GM21786 (cell line): Measurements from ENCODE around the gene IKZF3.

Source experiments
- ATAC-seq: cut with Tn5 transposase; IDR thresholded peaks from one replicate; pipeline ENCODE4 v1.9.1; 2021; ENCODE audit not compliant: unreplicated experiment

The IKZF3 gene

DNA sequence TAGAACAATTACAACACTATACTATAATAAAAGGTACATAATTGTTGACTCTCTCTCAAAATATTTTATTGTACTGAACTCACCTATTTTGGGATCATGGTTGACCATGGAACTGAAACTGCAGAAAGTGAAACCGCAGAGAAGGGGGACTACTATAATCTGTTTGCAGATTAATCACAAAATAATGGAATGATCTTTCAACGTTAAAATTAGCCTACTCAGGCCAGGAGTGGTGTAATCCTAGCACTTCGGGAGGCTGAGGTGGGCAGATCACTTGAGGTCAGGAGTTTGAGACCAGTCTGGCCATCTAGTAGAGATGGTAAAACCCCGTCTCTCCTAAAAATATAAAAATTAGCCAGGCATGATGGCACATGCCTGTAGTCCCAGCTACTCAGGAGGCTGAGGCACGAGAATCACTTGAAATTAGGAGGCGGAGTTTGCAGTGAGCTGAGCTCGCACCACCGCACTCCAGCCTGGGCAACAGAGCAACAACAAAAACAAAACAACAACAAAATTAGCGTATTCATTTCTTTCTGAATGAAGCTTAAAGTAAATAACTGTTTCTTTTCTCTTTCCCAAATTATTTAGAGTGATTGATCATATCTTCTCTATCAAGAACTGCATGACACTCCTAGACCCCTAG, 45.6 kb downstream of the IKZF3 start:
- ATAC-seq: no peak

DNA sequence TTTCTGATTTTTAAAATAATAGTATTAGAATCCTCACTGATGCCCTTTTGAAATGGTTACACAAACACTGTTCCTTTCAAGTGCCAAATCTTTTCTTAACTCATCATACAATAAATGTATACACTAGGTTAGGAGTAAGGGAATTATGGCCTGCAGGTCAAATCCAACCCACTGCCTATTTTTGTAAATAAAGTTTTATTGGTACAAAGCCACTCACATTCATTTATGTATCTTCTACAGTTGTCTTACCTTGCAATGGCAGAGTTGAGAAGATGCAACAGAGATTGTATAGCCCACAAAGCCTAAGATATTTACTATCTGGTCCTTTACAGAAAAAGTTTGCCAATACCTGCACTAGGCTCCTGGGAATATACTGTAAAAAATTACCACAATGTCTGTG, 47.8 kb downstream of the IKZF3 start:
- no peak for ATAC-seq

DNA sequence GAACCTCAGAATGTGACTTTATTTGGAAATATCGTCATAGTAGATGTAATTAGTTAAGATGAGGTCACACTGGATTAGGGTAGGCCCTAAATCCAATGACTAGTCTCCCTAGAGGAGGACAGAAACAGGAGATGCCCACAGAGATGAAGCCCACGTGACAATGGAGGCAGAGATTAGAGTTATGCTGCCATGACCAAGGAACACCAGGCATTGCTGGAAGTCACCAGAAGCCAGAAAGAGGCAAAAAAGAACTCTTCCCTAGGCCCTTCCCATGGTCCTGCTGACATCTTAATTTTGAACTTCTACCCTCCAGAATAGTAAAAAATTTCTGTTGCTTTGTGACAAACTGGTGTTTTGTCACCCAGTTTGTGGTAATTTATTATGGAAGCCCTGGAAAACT, 49.6 kb downstream of the IKZF3 start:
- ATAC-seq: no peak

DNA sequence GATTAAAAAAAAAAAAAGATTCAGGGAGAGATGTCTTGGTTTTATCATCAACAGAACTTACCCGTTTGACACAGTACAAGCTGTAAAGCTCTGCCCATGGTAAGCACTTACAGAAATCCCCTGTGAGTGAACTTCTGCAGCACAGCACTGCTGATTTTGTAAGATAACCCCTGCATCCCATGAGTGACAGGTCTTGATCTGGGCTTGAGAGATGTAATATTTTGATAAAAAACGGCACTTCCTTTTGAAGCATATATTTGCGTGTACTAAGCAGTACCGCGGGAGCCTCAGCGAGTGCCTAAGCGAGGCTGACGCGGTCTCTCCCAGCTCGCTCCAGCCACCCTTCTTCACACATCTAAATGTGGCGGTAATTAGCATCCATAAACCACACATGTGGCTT, 50.5 kb downstream of the IKZF3 start:
- ATAC-seq: no peak

DNA sequence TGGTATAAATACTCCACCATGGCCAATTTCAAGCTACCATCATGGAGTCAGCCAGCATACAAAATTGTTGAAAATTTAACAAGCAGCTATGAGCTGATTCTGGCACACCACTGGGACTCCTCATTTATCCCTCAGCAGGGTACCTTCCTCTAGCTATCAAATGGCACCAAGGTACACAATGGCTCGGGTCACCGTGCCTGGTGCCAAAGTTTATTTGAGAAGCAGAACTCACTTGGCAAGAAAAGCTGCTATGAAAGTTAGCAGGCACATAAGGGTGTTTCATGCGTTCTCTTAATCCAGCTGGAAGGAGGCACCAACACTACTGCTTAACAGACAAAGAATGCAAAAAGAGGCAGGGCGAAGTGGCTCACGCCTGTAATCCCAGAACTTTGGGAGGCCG, 51.6 kb downstream of the IKZF3 start:
- no peak for ATAC-seq

DNA sequence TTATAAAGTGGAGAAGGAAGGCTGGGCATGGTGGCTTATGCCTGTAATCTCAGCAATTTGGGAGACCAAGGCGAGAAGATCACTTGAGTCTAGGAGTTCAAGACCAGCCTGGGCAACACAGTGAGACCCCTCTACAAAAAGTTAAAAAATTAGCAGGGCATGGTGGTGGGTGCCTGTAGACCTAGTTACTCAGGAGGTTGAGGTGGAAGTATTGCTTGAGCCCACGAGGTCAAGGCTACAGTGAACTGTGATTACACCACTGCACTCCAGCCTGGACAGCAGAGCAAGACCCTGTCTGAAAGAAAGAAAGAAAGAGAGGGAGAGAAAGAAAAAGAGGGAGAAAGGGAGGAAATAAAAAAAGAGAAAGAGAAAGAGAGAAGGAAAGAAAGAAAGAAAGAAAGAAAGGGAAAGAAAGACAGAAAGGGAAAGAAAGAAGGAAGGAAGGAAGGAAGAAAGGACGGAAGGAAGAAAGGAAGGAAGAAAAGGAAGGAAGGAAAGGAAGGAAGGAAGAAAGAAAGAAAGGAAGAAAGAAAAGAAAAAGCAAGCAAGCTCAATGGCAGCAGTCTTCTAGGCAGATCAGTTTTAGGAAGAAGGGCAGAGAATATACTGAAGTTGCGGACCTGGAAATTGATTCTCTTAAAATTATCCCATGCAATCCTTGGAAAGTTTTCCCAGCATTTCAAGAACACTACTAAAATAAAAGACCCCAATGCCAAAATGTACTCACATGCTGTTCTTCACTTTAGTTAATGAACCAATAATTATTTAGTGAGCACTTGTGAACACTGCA, 53.0 kb downstream of the IKZF3 start:
- ATAC-seq: no peak

DNA sequence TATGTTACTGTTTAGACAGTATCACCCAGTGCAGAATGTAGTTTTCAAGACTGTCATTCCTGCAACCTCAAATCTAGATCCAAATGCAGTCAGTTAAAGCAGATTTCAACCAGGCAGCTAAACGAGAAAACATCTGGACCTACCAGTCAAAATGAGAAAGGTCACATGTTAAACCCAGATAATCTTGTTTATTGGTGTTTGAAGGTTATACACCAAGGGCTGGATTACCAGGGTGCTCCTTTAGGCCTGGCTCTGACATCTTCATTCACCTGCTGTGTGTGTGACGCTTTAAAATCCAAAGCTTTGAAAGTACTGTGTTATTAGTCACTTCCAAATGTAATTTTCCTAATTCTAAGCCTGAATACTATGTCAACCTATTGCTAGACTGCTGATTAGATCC, 54.9 kb downstream of the IKZF3 start:
- no peak for ATAC-seq

DNA sequence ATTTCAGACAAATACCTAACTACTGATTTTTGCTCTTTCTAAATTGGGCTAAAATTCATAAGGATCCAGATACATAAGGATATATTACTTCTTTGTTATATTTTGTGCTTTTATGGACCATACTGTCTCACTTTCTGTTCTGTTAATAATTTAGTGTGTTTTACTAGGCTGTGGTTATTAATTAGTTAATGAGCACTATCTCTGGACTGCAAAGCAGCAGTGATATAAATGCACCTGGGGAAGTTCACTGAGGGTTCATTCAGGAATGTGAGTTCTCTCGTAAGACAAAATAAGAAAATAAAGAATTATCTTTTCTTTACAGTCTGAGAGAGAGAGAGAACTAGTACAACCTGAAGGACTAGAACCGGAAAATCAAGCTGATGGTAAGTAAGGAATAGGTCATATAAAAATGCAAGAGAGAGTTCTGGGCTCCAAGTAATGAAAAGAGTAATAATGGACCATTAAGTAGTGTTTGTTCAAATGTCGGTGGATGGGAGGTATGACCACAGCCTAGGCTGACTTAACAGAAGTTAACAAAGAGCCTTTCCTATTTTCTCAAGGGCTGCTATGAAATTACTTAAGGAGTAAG, 55.6 kb downstream of the IKZF3 start:
- no peak for ATAC-seq

DNA sequence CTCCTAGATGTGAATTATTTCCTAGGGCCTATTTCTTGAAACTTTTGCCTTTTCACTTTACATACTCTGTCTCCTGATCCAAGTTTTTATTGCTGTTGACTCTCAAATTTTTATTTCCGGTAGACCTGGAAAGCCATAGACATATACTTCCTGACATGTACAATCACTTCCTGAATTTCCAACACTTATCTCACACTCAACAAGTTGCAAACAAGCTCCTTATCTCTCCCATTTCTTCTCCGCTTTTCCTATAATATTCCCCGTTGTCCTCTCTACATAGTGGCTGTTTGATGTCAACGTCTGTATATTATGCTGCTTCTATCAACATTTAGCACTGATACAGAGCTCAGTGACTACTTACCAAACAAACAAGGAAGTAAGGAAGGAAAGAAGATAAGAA, 59.3 kb downstream of the IKZF3 start:
- no peak for ATAC-seq

DNA sequence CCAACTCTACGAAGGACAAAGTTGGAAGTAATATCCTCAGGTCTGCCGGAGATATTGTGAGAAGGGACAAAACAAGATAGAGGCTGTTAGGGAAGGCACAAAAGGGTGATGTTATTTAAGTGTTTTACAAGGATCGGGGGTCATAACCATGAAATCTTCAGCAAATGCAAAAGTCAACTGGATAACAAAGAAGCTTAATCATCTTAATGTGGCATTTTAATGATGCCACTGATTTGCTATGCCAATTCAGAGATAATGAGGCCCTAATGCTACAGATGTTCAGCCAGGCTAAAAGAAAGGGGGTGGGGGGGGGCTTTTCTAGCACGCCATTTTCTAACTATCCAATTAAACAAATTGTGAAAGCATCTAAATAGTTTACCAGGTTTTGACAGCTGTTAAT, 63.1 kb downstream of the IKZF3 start:
- ATAC-seq: no peak

DNA sequence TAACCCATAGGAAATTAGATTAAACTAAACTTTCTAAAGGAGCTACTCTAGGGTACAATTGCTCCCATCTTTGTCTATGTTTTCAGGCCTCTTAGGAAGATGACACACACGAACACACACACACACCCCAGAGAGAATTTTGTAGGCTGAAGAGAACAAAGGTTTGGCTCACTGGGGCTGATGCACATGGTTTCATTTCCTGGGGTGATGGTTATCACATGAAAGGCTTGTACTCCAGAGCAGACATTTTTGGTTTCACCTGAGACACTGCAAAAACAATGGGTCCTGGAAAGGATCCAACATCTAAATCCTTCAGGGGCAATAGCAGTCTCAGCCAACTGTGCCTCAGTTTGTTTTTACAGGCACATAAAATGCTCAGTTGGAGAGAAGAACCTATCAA, 63.6 kb downstream of the IKZF3 start:
- peak; percentile 52 for ATAC-seq

DNA sequence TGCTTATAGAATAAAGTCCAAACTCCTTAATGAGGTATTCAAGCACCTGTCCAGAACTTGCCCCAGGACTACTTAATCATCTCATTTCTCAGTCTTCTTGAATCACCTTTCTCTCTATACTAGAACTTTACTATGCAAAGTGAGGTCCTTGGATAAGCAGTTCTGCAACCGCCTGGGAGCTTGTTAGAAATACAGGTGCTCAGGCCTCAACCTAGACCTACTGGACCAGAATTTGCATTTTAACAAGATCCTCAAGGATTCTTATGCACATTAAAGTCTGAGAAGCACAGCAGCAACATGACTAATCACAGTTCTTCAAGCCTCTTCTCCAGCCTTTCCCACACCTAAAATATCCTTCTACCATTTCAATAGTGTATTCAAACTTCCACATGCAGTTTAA, 64.7 kb downstream of the IKZF3 start:
- ATAC-seq: no peak

DNA sequence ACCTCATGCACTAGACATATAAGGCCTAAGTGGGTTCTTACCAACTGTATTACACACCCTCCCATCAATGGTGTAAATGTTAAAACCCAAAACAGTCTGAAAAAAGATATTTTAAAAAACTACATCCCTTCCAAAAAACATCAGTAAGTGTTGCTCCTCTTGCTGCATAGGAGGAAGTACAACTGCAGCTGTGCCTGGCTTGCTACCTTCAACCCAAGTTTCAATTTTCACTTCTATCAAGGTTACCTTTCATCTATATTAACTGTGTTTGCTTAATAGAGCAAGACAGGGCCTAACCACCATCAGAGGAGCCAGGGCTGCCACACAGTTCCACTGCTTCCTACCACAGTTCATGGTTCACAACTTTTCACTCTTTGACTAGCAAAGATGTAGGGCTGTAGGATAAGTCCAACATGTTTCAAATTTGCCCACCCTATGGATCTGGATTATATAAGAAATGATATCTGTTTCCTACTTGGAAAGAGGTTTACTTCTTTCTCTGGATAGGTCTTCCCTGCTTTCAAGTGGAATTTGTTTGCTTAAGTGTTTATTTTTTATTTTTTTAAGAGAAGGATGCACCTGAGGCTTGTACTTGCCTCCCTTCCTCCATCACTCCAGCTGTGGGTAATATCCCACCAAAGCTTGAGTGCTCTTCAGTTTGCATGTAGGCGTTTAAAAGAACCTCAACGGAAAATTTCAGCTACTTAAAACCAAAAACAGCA, 69.7 kb downstream of the IKZF3 start:
- ATAC-seq: peak; percentile 85

DNA sequence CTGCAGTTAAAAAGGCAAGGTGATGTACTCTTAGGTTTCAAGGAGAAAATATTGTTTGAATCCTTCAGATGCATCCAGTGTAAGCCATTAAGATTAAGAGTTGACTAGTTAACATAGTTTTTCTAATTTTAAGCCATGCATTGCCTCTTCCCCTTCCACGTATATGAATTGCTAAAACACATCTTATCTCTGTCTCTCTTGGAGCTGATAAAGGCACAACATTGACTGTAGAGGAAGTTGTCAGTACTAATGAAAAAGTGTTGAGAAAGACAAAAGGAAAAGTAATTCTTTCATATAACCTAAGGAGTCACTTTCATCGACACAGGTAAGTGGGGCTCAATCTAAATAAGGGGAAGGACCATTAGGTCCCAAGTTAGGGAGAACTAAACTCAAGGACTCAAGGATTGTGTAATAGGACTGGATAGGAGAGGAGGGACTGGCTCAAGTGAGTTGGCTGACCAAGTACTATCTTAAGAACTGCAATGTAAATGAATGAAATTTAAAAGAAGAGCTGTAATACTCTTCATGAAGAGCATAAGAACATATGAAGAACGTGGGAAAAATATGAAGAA, 70.7 kb downstream of the IKZF3 start:
- ATAC-seq: no peak

DNA sequence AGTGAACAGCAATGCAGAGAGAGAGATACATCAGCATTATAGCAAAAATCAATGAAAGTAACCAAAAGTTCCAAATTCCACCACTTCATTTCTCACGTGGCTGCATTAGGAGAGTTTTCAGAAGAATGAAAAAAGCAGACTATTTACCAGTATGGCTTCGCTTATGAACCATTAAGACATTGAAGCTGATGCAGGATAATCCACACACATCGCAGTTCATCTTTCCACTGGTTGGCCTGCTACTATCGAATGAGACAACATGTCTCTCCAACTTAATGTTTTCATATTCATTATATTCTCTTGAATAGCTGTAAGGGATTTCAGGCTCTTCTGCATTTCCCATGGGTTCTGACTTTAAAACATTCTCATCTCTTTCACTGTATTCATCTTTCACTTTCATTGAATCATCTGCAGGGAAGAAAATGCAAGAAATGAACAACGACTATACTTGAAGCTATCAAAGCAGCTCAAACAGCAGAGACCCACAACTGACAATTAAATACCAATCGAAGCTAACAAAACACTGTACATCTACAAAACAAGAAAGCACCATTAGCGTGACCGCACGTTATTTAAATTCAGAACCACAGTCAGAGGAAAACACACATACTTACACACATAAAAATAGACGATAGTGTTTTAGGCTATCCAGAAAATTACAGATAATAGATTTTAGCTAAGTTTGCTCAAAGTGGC, 71.4 kb downstream of the IKZF3 start:
- no peak for ATAC-seq

DNA sequence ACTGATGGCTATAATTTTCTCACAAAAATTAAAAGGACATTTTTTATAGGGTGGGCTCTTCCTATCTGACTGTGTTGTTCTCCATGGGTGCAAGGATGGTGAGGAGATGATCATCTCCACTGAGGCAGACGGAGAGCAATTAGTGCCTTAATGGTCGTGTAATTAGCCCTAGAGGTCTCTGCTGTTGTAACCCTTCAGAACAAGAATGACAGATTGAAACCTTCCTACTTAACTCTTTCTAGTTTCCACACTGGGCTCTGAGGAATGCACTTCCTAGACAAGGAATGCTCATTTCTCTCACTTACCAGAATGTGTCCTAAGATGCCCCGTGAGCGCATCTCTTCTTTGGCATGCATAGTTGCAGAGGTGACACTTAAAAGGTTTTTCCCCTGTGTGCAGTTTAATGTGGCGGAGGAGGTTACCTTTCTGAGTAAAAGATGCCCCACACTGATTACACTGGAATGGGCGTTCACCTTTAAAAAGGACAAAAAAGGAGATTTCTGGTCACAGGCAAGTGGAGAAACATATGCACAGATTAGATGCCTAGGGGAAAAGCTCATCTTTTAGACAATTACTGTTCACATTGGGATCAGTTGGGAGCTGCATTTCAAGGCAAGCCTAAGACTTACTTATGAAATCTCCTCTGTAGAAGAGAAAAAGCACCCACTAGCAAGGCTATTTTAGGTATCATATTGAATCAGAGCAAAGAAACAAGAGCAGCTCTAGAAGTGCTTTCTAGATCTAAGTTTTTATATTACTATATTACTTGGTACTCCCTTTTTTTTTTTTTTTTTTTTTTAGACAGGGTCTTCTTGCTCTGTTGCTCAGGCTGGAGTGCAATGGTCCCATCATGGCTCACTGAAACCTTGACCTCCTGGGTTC, 72.8 kb downstream of the IKZF3 start:
- ATAC-seq: no peak

DNA sequence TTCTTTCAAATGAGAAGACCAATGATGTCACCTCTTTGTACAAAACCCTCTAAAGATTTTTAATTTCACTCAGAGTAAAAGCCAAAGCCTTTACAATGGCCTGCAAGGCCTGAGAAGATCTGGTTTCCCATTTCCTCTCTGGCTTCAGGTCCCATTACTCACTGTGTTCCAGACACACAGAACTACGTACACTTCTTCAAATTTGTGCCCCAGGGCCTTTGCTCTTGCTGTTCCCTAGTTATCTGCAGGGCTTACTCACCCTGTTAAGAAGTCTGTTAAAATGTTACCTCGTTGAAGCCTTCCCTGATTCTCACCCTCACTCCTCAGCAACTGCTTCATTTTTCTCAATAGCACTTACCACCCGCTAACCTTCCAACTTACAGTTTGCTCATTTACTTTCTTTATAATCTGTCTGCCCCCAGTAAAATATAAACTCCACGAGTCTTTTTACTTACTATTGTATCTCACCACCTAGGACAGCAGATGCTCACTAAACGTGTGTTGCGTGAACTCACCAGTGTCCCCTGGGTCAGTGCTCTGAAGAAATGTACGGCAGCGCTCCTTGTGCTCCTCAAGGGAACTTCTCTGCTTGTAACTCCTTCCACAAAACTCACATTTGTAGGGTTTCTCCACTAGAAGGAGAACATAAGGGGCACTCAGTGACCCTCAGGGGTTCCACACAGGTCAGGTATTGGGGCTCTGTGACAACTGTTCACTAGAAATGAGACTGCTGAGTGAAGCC, 76.2 kb downstream of the IKZF3 start:
- no peak for ATAC-seq

DNA sequence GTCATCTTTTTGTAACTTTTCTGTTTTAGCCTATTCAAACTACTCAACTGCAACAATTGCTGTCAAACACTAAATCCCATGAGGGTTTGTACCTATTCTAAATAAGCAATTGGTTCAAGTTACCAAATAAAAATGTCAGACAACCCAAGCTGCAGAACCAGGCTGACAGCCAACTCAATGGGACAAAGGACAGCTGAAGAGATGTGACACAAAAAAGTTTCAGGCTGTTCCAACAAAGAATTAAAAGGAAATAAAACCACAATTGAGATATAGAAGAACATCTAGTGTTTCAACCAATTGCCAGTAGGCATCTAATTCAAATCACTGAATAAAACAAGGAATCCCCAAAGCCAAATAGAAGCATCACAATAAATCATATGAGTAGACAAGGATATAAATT, 77.1 kb downstream of the IKZF3 start:
- no peak for ATAC-seq

DNA sequence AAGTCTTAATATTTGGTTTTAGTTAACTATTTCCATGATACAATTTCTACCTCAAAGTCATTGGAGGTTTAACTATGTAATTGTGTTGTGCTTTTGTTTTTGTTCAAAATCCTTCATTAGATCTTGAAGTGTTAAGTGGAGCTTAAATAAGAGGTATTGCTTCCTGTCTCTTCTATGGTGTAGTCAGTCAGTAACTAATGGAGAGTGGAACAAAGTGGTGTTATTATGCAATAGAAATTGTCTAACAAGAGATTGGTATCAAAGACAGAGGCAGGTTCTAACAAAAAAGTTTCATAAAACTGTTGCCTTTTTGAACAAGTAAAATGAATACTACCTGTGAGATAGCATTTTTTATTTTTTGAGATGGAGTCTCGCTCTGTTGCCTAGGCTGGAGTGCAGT, 81.1 kb downstream of the IKZF3 start:
- ATAC-seq: no peak
